K562 (cell line): Measurements from ENCODE around the gene TMEM132C. TPM values are rescaled to one million over a fixed set of nuclear protein-coding genes. Genes with fewer than 3 reads are reported as not detected.

Experiments used
- BRD4 ChIP-seq: fragments of 200-600 bp; sonication (generic); IDR thresholded peaks from 2 replicates; pipeline ENCODE4 v1.6.1; 2017; ENCODE audit warnings: inconsistent platforms
- CC2D1A ChIP-seq: fragments of 450-650 bp; IDR thresholded peaks from 2 replicates; pipeline ENCODE4 v1.6.1; 2017; ENCODE audit warnings: mild to moderate bottlenecking
- CREB1 ChIP-seq, 2 experiments: sonication (generic) in 1 of 2; formaldehyde crosslinking in 1 of 2; IDR thresholded peaks; 2 replicates each; pipeline versions ENCODE4 v1.6.1 to v1.8.0; 2012 to 2022; ENCODE audit warnings: inconsistent platforms in 1 of 2, mild to moderate bottlenecking in 1 of 2, missing genetic modification reagents in 1 of 2, moderate library complexity in 1 of 2
- GTF2E2 ChIP-seq: fragments of 200-800 bp; sonication (Bioruptor generic); IDR thresholded peaks from 2 replicates; pipeline ENCODE4 v1.6.1; 2016; ENCODE audit warnings: missing genetic modification characterization, missing compliant biosample characterization
- MEF2A ChIP-seq: IDR thresholded peaks from 2 replicates; pipeline ENCODE4 v1.6.1; 2011; ENCODE audit warnings: low read depth, mild to moderate bottlenecking, low read length, moderate library complexity; ENCODE audit not compliant: control insufficient read depth
- MTA1 ChIP-seq: fragments of 450-650 bp; IDR thresholded peaks from 2 replicates; pipeline ENCODE4 v1.6.1; 2017; ENCODE audit warnings: borderline replicate concordance
- ZBTB40 ChIP-seq, 2 experiments: fragments of 450-650 bp in 1 of 2; sonication (generic) in 1 of 2; formaldehyde crosslinking in 1 of 2; IDR thresholded peaks; 2 replicates each; pipeline versions ENCODE4 v1.7.1 to v1.9.0; 2016 to 2022; ENCODE audit warnings: inconsistent platforms in 1 of 2, mild to moderate bottlenecking in 1 of 2, missing genetic modification reagents in 1 of 2
- polyA plus RNA-seq, 8 experiments: library from polyadenylated mRNA; depleted of rRNA in 4 of 8; stranded (reverse) in 5 of 8; unstranded in 3 of 8; fragments of >200 nt; fragmentation: Nextera tagmentation in 2 of 8; fragmentation: Illumina TruSeq in 1 of 8; extraction: Ambion mirVana in 2 of 8; extraction: Trizol in 1 of 8; gene quantifications; 2 replicates each; pipeline versions ENCODE4 v1.2.1 to v1.2.3, GENCODE V29; 2011 to 2014; ENCODE audit warnings: inconsistent platforms in 1 of 8, missing spikeins in 1 of 8
- total RNA-seq, 7 experiments: library from RNA; depleted of rRNA in 6 of 7; stranded (reverse); fragments of >200 nt in 6 of 7; fragmentation: Illumina TruSeq in 2 of 7; extraction: Trizol in 2 of 7; gene quantifications; 2 replicates each; pipeline versions ENCODE4 v1.2.1 to v1.2.3, GENCODE V29; 2011 to 2021; ENCODE audit warnings: low replicate concordance in 1 of 7

Gene TMEM132C
- total and polyA plus RNA-seq, 9 of the 15 experiments (the other 6 are each of a cell fraction or from before 2014, with no cell fraction given), result not detected

- TF ChIP-seq CREB1 (IDR thresholded peaks at IDR 0.05) (no peak), CREB1 (CRISPR knock-in tag; IDR thresholded peaks at IDR 0.05) (no peak), CC2D1A (no peak), MTA1 (no peak), GTF2E2 (tag) (no peak), MEF2A (no peak), ZBTB40 (IDR thresholded peaks at IDR 0.05) (no peak), ZBTB40 (CRISPR knock-in tag; IDR thresholded peaks at IDR 0.05) (no peak), BRD4 (no peak)
These were observed 480.5 kb downstream of the TMEM132C start (continued) for GRCh38 chr12:128747441-128747840.
